Activated CD4-positive, CD25-positive, alpha-beta regulatory T cell treated with anti-CD3 and anti-CD28 coated beads, Interleukin-2, amount 50 U/mL, for 72 hours (primary cell): ENCODE results near the gene ALG3.
A peak's percentile ranks its signal among the peaks of the same experiment; 100 is the strongest.
"Not testable (repeated sequence)": the region's sequence is repeated elsewhere in the genome, so short reads cannot be mapped to it uniquely, and the experiment has no call there.

Experiments used
- DNase-seq: peaks from one replicate; pipeline ENCODE4 v3.0.0; 2021

The ALG3 gene

GRCh38 chr3:184248454-184249411, at the start of gene ALG3:
Gene ALG3 (minus strand): TSS chr3:184248962. CDS start chr3:184248940, 22 bp downstream.
- peak; percentile 88 for DNase-seq

GRCh38 chr3:184296616-184297015, 47.9 kb upstream of the ALG3 start:
- DNase-seq = no peak

- DNase-seq = no peak
Observed at GRCh38 chr3:184295771-184296170, 47.0 kb upstream of the ALG3 start.

- no peak for DNase-seq
Observed at GRCh38 chr3:184291738-184292445, 43.1 kb upstream of the ALG3 start.

- DNase-seq = no peak
Observed at GRCh38 chr3:184291044-184291737, 42.4 kb upstream of the ALG3 start.

GRCh38 chr3:184290331-184290730, 41.6 kb upstream of the ALG3 start:
- DNase-seq = no peak

GRCh38 chr3:184289426-184289938, 40.7 kb upstream of the ALG3 start:
- DNase-seq = peak; percentile 64

- no peak for DNase-seq
Observed at GRCh38 chr3:184284696-184285095, 35.9 kb upstream of the ALG3 start.

- no peak for DNase-seq
Observed at GRCh38 chr3:184283681-184284080, 34.9 kb upstream of the ALG3 start.

GRCh38 chr3:184282941-184283340, 34.2 kb upstream of the ALG3 start:
- DNase-seq = no peak

GRCh38 chr3:184277366-184277765, 28.6 kb upstream of the ALG3 start:
- no peak for DNase-seq

- DNase-seq = no peak
Observed at GRCh38 chr3:184275961-184276910, 27.5 kb upstream of the ALG3 start, which contains the start of gene ECE2. Gene ECE2 (plus strand): TSS chr3:184276022. CDS start chr3:184276154, 132 bp downstream.

GRCh38 chr3:184275381-184275701, 26.6 kb upstream of the ALG3 start:
- DNase-seq = no peak

- DNase-seq = no peak
Observed at GRCh38 chr3:184272269-184272668, 23.5 kb upstream of the ALG3 start.

GRCh38 chr3:184267249-184267648, 18.5 kb upstream of the ALG3 start:
- not testable (repeated sequence) for DNase-seq

- DNase-seq = no peak
Observed at GRCh38 chr3:184262764-184263179, 14.0 kb upstream of the ALG3 start.

GRCh38 chr3:184261854-184262763, 13.3 kb upstream of the ALG3 start:
- peak; percentile 42 for DNase-seq

- peak; percentile 71 for DNase-seq
Observed at GRCh38 chr3:184261270-184261853, 12.6 kb upstream of the ALG3 start, which contains the start of gene CAMK2N2. Gene CAMK2N2 (minus strand): TSS chr3:184261553. CDS start chr3:184261285, 268 bp downstream.

- DNase-seq = no peak
Observed at GRCh38 chr3:184260724-184261269, 12.0 kb upstream of the ALG3 start.
